IMR-90 (cell line): Measurements from ENCODE around the gene DGKD. TPM values are rescaled to one million over a fixed set of nuclear protein-coding genes. Genes with fewer than 3 reads are reported as not detected.

ENCODE experiments used
- ATAC-seq: fragments of 200-7000 bp; cut with Tn5 transposase; 2 replicates; pipeline ENCODE4 v1.9.1; 2020; ENCODE audit warnings: low read depth, mild to moderate bottlenecking, moderate library complexity
- BruUV-seq: library from RNA; stranded (reverse); fragments of 400-500 nt; replicated peaks from 2 replicates; lab custom pipeline; 2021; lab: Mats Ljungman, UMichigan
- CTCF ChIA-PET: fragments of 300-600 bp; formaldehyde crosslinking; extraction: SDS; loops from one replicate; lab custom pipeline; 2021; ENCODE audit warnings: antibody characterized with exemption; lab: Yijun Ruan, JAX
- POLR2A ChIA-PET: fragments of 300-600 bp; sonication (Branson Sonifier 250); formaldehyde crosslinking; loops from one replicate; lab custom pipeline; 2022; ENCODE audit warnings: antibody characterized with exemption; ENCODE audit not compliant: unreplicated experiment; lab: Charles Lee
- DNase-seq: peaks from one replicate; pipeline ENCODE4 v3.0.0; 2013
- H2AFZ ChIP-seq: replicated peaks from 2 replicates; pipeline ENCODE3; 2013; ENCODE audit warnings: low read length, mild to moderate bottlenecking; ENCODE audit not compliant: poor library complexity
- H2AK5ac ChIP-seq: 2 replicates; pipeline ENCODE4 v1.6.1; 2013; ENCODE audit warnings: low read depth, low read length, inconsistent platforms
- H2AK9ac ChIP-seq: replicated peaks from 2 replicates; pipeline ENCODE3; 2013; ENCODE audit warnings: mild to moderate bottlenecking, low read depth, low read length, moderate library complexity; ENCODE audit not compliant: poor library complexity
- H2BK120ac ChIP-seq: 2 replicates; pipeline ENCODE4 v1.6.1; 2013; ENCODE audit warnings: low read depth, low read length, inconsistent platforms
- H2BK15ac ChIP-seq: 3 replicates; pipeline ENCODE4 v1.6.1; 2013; ENCODE audit warnings: low read depth, low read length, inconsistent platforms
- H2BK20ac ChIP-seq: 2 replicates; pipeline ENCODE4 v1.6.1; 2013; ENCODE audit warnings: low read depth, mild to moderate bottlenecking, inconsistent platforms, low read length, moderate library complexity
- H2BK5ac ChIP-seq: 2 replicates; pipeline ENCODE4 v1.6.1; 2013; ENCODE audit warnings: mild to moderate bottlenecking, low read depth, low read length, inconsistent platforms; ENCODE audit not compliant: poor library complexity, severe bottlenecking
- H3K14ac ChIP-seq: replicated peaks from 2 replicates; pipeline ENCODE4 v1.6.1; 2013; ENCODE audit warnings: low read depth, low read length, inconsistent platforms
- H3K18ac ChIP-seq: 2 replicates; pipeline ENCODE4 v1.6.1; 2013; ENCODE audit warnings: low read depth, low read length, control low read depth
- H3K23ac ChIP-seq: 2 replicates; pipeline ENCODE4 v1.6.1; 2013; ENCODE audit warnings: low read depth, low read length, inconsistent platforms
- H3K27ac ChIP-seq: 2 replicates; pipeline ENCODE4 v1.5.1; 2013; ENCODE audit warnings: mild to moderate bottlenecking, control low read depth, low read length; ENCODE audit not compliant: insufficient read depth
- H3K27me3 ChIP-seq: 2 replicates; pipeline ENCODE4 v1.6.1; 2013; ENCODE audit warnings: low read length; ENCODE audit not compliant: control insufficient read depth, insufficient read depth
- H3K36me3 ChIP-seq: 2 replicates; pipeline ENCODE4 v1.6.1; 2013; ENCODE audit warnings: low read length, mixed read lengths; ENCODE audit not compliant: control insufficient read depth, insufficient read depth
- H3K4ac ChIP-seq: 2 replicates; pipeline ENCODE4 v1.6.1; 2013; ENCODE audit warnings: low read depth, low read length, inconsistent platforms
- H3K4me1 ChIP-seq: 2 replicates; pipeline ENCODE4 v1.6.1; 2013; ENCODE audit warnings: low read length, mixed read lengths; ENCODE audit not compliant: control insufficient read depth, insufficient read depth
- H3K4me2 ChIP-seq: 2 replicates; pipeline ENCODE4 v1.6.1; 2013; ENCODE audit warnings: low read depth, mild to moderate bottlenecking, control low read depth, low read length, moderate library complexity
- H3K4me3 ChIP-seq: 2 replicates; pipeline ENCODE4 v1.5.1; 2013; ENCODE audit warnings: low read depth, mild to moderate bottlenecking, control low read depth, low read length, moderate library complexity; ENCODE audit not compliant: insufficient read depth
- H3K56ac ChIP-seq: 2 replicates; pipeline ENCODE4 v1.6.1; 2013; ENCODE audit warnings: low read length, inconsistent platforms; ENCODE audit not compliant: insufficient read depth; ENCODE audit errors: extremely low read depth
- H3K79me1 ChIP-seq, 2 experiments: 2 replicates each; pipeline ENCODE4 v1.6.1; 2013; ENCODE audit warnings: low read length in 2 of 2, inconsistent platforms in 1 of 2, low read depth in 1 of 2
- H3K9ac ChIP-seq: 2 replicates; pipeline ENCODE4 v1.6.1; 2013; ENCODE audit warnings: low read depth, low read length, control low read depth
- H3K9me1 ChIP-seq: 2 replicates; pipeline ENCODE4 v1.6.1; 2013; ENCODE audit warnings: low read length, inconsistent platforms; ENCODE audit not compliant: insufficient read depth
- H3K9me3 ChIP-seq: 2 replicates; pipeline ENCODE4 v1.6.1; 2013; ENCODE audit warnings: low read length; ENCODE audit not compliant: control insufficient read depth, insufficient read depth
- H4K20me1 ChIP-seq: 2 replicates; pipeline ENCODE4 v1.6.1; 2013; ENCODE audit warnings: low read length, inconsistent platforms; ENCODE audit not compliant: insufficient read depth
- H4K5ac ChIP-seq: 2 replicates; pipeline ENCODE4 v1.6.1; 2013; ENCODE audit warnings: mild to moderate bottlenecking, low read depth, low read length, control low read depth
- H4K8ac ChIP-seq, 2 experiments: 2 replicates each; pipeline ENCODE4 v1.6.1; 2013; ENCODE audit warnings: low read depth in 2 of 2, low read length in 2 of 2, control low read depth in 1 of 2, inconsistent platforms in 1 of 2
- H4K91ac ChIP-seq: 2 replicates; pipeline ENCODE4 v1.6.1; 2013; ENCODE audit warnings: low read depth, low read length, inconsistent platforms; ENCODE audit not compliant: insufficient read depth
- BHLHE40 ChIP-seq: fragments of 150-350 bp; IDR thresholded peaks from 2 replicates; pipeline ENCODE4 v1.6.1; 2016; ENCODE audit warnings: mild to moderate bottlenecking, low read depth, low read length
- CEBPB ChIP-seq: IDR thresholded peaks from 2 replicates; pipeline ENCODE4 v1.6.1; 2012; ENCODE audit warnings: low read depth, low read length, improper control_type of control experiment
- CTCF ChIP-seq: conservative IDR thresholded peaks from 2 replicates; pipeline ENCODE4 v1.5.1; 2012; ENCODE audit warnings: mild to moderate bottlenecking, low read depth, low read length, improper control_type of control experiment
- MAFK ChIP-seq: IDR thresholded peaks from 2 replicates; pipeline ENCODE4 v1.6.1; 2012; ENCODE audit warnings: low read depth, low read length, improper control_type of control experiment
- MAZ ChIP-seq: IDR thresholded peaks from 2 replicates; pipeline ENCODE4 v1.6.1; 2012; ENCODE audit warnings: low read depth, mild to moderate bottlenecking, low read length, improper control_type of control experiment, moderate library complexity, borderline replicate concordance
- MXI1 ChIP-seq: IDR thresholded peaks from 2 replicates; pipeline ENCODE4 v1.6.1; 2012; ENCODE audit warnings: low read depth, mild to moderate bottlenecking, low read length, moderate library complexity, borderline replicate concordance
- NFE2L2 ChIP-seq: fragments of 150-350 bp; IDR thresholded peaks from 2 replicates; pipeline ENCODE4 v1.6.1; 2016; ENCODE audit warnings: low read depth, mild to moderate bottlenecking, low read length
- RCOR1 ChIP-seq: IDR thresholded peaks from 2 replicates; pipeline ENCODE4 v1.6.1; 2012; ENCODE audit warnings: mild to moderate bottlenecking, low read length, improper control_type of control experiment; ENCODE audit not compliant: insufficient replicate concordance
- WGBS, 2 experiments: methylation state at CpG; one replicate each; pipeline versions ENCODE4 v1.1.5 to v1.1.7; 2013; ENCODE audit warnings: missing lambda C conversion rate in 2 of 2; ENCODE audit not compliant: insufficient read length in 1 of 2; ENCODE audit errors: extremely low coverage in 2 of 2; 5-methylcytosine and 5-hydroxymethylcytosine counted together
- dilution Hi-C: fragments of 300-500 bp; cut with HindIII; formaldehyde crosslinking; loops from one replicate; pipeline ENCODE4 v1.14.3; 2018; ENCODE audit warnings: low sequenced_read_pairs; ENCODE audit not compliant: unreplicated experiment
- in situ Hi-C: fragments of 300-500 bp; cut with MboI; formaldehyde crosslinking; loops from 3 replicates; pipeline ENCODE4 v1.14.3; 2019; ENCODE audit warnings: low sequenced_read_pairs, inconsistent platforms, mixed read lengths
- intact Hi-C: fragments of 100-400 bp; cut with micrococcal nuclease; formaldehyde crosslinking; loops from 2 replicates; pipeline ENCODE4 v1.10.0; 2022
- polyA plus RNA-seq, 3 experiments: library from polyadenylated mRNA; depleted of rRNA; stranded (reverse); fragments of >200 nt; gene quantifications; 2 replicates each; pipeline ENCODE4 v1.2.3, GENCODE V29; 2012; ENCODE audit warnings: low replicate concordance in 1 of 3
- total RNA-seq: library from RNA; depleted of rRNA; stranded (reverse); fragments of >200 nt; gene quantifications from 2 replicates; pipeline ENCODE4 v1.2.3, GENCODE V29; 2012

DGKD gene
- total and polyA plus RNA-seq, 2 of the 4 experiments (the other 2 are of a cell fraction), result 6.5 to 10.1 TPM

GRCh38 chr2:233474308-233475160 is 120.2 kb downstream of the DGKD start:
- no peak overlapping the region; the same call in 1 of the 2 replicates for H4K5ac ChIP-seq
- H3K4me3 ChIP-seq, result no peak overlapping the region
- peak overlapping the region; percentile 21; the same call in 1 of the 2 replicates for H3K27ac ChIP-seq
- H3K36me3 ChIP-seq, result peaks cover 37% of the 10 kb centered on the region; the same call in 1 of the 2 replicates
- H3K4ac ChIP-seq, result no peak overlapping the region
- no peak overlapping the region for H3K14ac ChIP-seq
- peaks cover 2% of the 10 kb centered on the region; the same call in 1 of the 2 replicates for H3K9me1 ChIP-seq
- no peak overlapping the region for H2BK120ac ChIP-seq
- H3K56ac ChIP-seq, result no peak overlapping the region
- peak overlapping the region; percentile 49; the same call in 1 of the 2 replicates for H3K18ac ChIP-seq
- H2AFZ ChIP-seq, result no peak overlapping the region
- no peaks in the 10 kb centered on the region for H3K27me3 ChIP-seq
- CTCF ChIA-PET, result no interaction called here
- dilution Hi-C loops (no loop called here), in situ Hi-C loops (loop anchor here (25.0 kb wide), 1 partner anchor 363 kb away; no protein-coding TSS in a partner anchor), intact Hi-C loops (no loop called here)
- no peaks in the 10 kb centered on the region for H3K9me3 ChIP-seq
- WGBS, 2 experiments, result 90% methylated on average over 15 of the region's 22 CpGs; no CpG with 5 or more reads in 1 of the 2 experiments
- no peaks in the 10 kb centered on the region for H4K20me1 ChIP-seq
- no peak overlapping the region for H4K8ac ChIP-seq
- H2AK5ac ChIP-seq, result 0 out of 2 replicates have a peak overlapping the region, but pooled peaks have one; percentile 18
- TF ChIP-seq NFE2L2 (no peak), MXI1 (no peak), CTCF (no peak), BHLHE40 (no peak), MAZ (no peak), CEBPB (no peak), RCOR1 (no peak), MAFK (no peak)
- H2BK15ac ChIP-seq, result no peak overlapping the region
- no peak overlapping the region for H3K23ac ChIP-seq
- no TSS peak for BruUV-seq
- ATAC-seq, result no peak; the same call in 1 of the 2 replicates
- H3K79me1 ChIP-seq, result no peaks in the 10 kb centered on the region; a peak in 1 of 4 replicates
- no peak overlapping the region for H2BK20ac ChIP-seq
- H3K4me2 ChIP-seq, result no peak overlapping the region
- H3K9ac ChIP-seq, result no peak overlapping the region
- peaks cover 5% of the 10 kb centered on the region for H3K4me1 ChIP-seq
- H2AK9ac ChIP-seq, result no peak overlapping the region
- peak; percentile 44 for DNase-seq
- no peak overlapping the region for H4K91ac ChIP-seq
- no peak overlapping the region for H2BK5ac ChIP-seq
- POLR2A ChIA-PET, result no interaction called here
